Measurements from ENCODE around the gene VCP.

DNA sequence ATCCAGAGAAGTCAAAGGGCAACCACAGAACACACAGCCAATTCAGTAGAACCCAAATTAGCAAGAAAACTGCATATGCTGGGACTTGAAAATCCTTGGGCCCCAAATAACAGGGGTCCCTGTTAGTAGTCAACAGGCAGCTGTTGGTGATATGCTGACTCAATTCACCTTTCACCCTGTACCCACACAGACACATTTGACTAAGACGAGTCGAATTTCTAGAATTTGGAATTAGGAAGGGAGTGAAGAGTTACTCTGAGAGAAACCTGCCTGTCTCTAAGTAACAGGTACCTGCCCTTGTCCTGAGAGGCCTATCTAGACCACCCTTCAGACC lies 821 bp upstream of the VCP start:
- TF ChIP-seq, protein P1, sequence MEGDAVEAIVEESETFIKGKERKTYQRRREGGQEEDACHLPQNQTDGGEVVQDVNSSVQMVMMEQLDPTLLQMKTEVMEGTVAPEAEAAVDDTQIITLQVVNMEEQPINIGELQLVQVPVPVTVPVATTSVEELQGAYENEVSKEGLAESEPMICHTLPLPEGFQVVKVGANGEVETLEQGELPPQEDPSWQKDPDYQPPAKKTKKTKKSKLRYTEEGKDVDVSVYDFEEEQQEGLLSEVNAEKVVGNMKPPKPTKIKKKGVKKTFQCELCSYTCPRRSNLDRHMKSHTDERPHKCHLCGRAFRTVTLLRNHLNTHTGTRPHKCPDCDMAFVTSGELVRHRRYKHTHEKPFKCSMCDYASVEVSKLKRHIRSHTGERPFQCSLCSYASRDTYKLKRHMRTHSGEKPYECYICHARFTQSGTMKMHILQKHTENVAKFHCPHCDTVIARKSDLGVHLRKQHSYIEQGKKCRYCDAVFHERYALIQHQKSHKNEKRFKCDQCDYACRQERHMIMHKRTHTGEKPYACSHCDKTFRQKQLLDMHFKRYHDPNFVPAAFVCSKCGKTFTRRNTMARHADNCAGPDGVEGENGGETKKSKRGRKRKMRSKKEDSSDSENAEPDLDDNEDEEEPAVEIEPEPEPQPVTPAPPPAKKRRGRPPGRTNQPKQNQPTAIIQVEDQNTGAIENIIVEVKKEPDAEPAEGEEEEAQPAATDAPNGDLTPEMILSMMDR (optimal IDR thresholded peaks at IDR 0.05 in 1 of 3, IDR thresholded peaks at IDR 0.05 in 1 of 3, conservative IDR thresholded peaks at IDR 0.05 in 1 of 3; ENCODE audit: extremely low read depth in 1 of 3, insufficient read depth in 2 of 3, low read length in 3 of 3) = no peak
- no peak for TF ChIP-seq EZH2 (IDR thresholded peaks at IDR 0.05; ENCODE audit: low read length)
